ENCODE results near the gene FAM168A. TPM values are rescaled to one million over a fixed set of nuclear protein-coding genes. Genes with fewer than 3 reads are reported as not detected.

Gene FAM168A
- total RNA-seq, 1 experiment from 2014 or later, result 21.1 TPM

DNA sequence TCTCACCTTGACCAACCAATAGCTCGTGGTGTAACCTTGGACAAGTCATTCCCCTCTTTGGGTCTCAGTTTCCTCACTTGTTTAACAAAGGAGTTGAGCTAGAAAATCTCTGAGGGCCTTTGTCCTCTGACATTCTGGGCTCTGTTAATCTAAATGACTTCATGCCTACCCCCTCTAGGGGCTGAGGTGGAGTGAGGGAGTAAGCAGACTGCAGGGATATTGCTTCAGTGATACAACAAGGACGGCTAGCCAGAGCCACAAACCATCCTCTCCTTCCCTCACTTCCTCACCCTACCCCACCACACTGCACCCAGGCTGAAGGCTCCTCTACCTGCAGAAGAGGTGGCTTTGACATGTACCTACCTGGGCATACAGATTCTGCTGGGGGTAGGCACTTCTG is 186.9 kb downstream of the FAM168A start:
- Histone ChIP-seq H4K8ac (replicated peaks; ENCODE audit: insufficient read length, low read depth, low read length) (no peak overlapping the region), H3K4ac (ENCODE audit: low read depth, low read length) (no peak overlapping the region), H2BK5ac (ENCODE audit: insufficient read length, low read length) (no peak overlapping the region), H4K5ac (ENCODE audit: insufficient read length, low read depth, low read length) (no peak overlapping the region), H3K27me3 (ENCODE audit: insufficient read depth, low read length) (no peaks in the 10 kb centered on the region), H3K9me3 (ENCODE audit: control insufficient read depth, low read depth, low read length) (no peaks in the 10 kb centered on the region), H3K4me1 (ENCODE audit: insufficient read depth, low read length) (no peaks in the 10 kb centered on the region), H2BK120ac (ENCODE audit: low read depth, low read length, poor library complexity, severe bottlenecking) (no peak overlapping the region), H2AFZ (ENCODE audit: low read length) (no peak overlapping the region), H3K79me1 (ENCODE audit: insufficient read depth, low read depth, low read length, poor library complexity, severe bottlenecking) (no peaks in the 10 kb centered on the region), H3T11ph (ENCODE audit: low read length) (no peak overlapping the region), H2BK20ac (ENCODE audit: low read depth, low read length, poor library complexity, severe bottlenecking) (no peak overlapping the region), H3K14ac (ENCODE audit: insufficient read depth, low read length) (no peak overlapping the region), H3K4me2 (ENCODE audit: insufficient read depth, insufficient read length, low read length) (no peak overlapping the region), H3K79me2 (ENCODE audit: insufficient read depth, low read length) (no peaks in the 10 kb centered on the region), H3K23ac (ENCODE audit: insufficient read length, low read depth, low read length) (no peak overlapping the region), H3K23me2 (ENCODE audit: insufficient read length, low read depth, low read length, poor library complexity, severe bottlenecking) (no peaks in the 10 kb centered on the region), H3K27ac (ENCODE audit: insufficient read length, low read depth, low read length) (no peak overlapping the region), H3K56ac (ENCODE audit: insufficient read length, low read depth, low read length) (no peak overlapping the region), H2BK12ac (ENCODE audit: insufficient read length, low read depth, low read length) (no peak overlapping the region), H2BK15ac (ENCODE audit: low read depth, low read length) (no peak overlapping the region), H3K18ac (ENCODE audit: insufficient read length, low read depth, low read length) (no peak overlapping the region), H4K91ac (ENCODE audit: insufficient read length, low read depth, low read length) (no peak overlapping the region), H4K20me1 (ENCODE audit: control insufficient read depth, insufficient read depth, insufficient read length) (no peaks in the 10 kb centered on the region), H3K9ac (ENCODE audit: extremely low read depth, insufficient read length, low read length) (no peak overlapping the region), H2AK5ac (ENCODE audit: insufficient read length, low read length) (no peak overlapping the region)
- no CpG with 5 or more reads among the region's 2 CpGs for WGBS (ENCODE audit: extremely low coverage, insufficient read length, low lambda C conversion rate)
- Mint-ChIP-seq H3K27me3 (ENCODE audit: low read depth) (no peaks in the 10 kb centered on the region), H3K4me3 (no peak overlapping the region), H3K9me3 (no peaks in the 10 kb centered on the region), H3K36me3 (ENCODE audit: insufficient read depth in 1 of 3, low read depth in 3 of 3) (peaks cover 18 to 33% (median 31%) of the 10 kb centered on the region in 3 experiments; a peak in 6 of 7 replicates), H3K27ac (peak overlapping the region in 1 of 3 experiments; percentile 24; a peak in 1 of 7 replicates), H3K4me1 (peaks cover 11 to 21% of the 10 kb centered on the region in 2 experiments)
- TF ChIP-seq, protein P1, sequence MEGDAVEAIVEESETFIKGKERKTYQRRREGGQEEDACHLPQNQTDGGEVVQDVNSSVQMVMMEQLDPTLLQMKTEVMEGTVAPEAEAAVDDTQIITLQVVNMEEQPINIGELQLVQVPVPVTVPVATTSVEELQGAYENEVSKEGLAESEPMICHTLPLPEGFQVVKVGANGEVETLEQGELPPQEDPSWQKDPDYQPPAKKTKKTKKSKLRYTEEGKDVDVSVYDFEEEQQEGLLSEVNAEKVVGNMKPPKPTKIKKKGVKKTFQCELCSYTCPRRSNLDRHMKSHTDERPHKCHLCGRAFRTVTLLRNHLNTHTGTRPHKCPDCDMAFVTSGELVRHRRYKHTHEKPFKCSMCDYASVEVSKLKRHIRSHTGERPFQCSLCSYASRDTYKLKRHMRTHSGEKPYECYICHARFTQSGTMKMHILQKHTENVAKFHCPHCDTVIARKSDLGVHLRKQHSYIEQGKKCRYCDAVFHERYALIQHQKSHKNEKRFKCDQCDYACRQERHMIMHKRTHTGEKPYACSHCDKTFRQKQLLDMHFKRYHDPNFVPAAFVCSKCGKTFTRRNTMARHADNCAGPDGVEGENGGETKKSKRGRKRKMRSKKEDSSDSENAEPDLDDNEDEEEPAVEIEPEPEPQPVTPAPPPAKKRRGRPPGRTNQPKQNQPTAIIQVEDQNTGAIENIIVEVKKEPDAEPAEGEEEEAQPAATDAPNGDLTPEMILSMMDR (conservative IDR thresholded peaks at IDR 0.05), result peak; percentile 28; the same call in 2 of the 3 replicates
- no peak for DNase-seq
